Spleen (tissue), 7 donors: ENCODE data around the gene TRIM7.

Source experiments
- CTCF ChIP-seq, 11 experiments: fragments of 200-600 bp in 7 of 11; fragments of 450-650 bp in 4 of 11; sonication (generic) in 4 of 11; IDR thresholded peaks in 8 of 11; conservative IDR thresholded peaks in 3 of 11; 1 replicate in 7 of 11; 2 replicates in 4 of 11; pipeline versions ENCODE4 v1.4.0 to v1.8.0; 2016 to 2021; ENCODE audit warnings: antibody characterized with exemption in 11 of 11, inconsistent platforms in 4 of 11, mild to moderate bottlenecking in 1 of 11
- POLR2A ChIP-seq, 3 donors: fragments of 450-650 bp; IDR thresholded peaks; one replicate each; pipeline ENCODE4 v1.5.1; 2017; ENCODE audit warnings: antibody characterized with exemption in 3 of 3, mild to moderate bottlenecking in 1 of 3
- donor health status: DM: no; HTN: no; CAD: no; lungs with moderate emphysema.
- donor health status: DM: no; HTN: no; CAD: no.
- donor health status: DM: no; HTN: no; CAD: no.

- no peak for TF ChIP-seq POLR2A (IDR thresholded peaks at IDR 0.05)
- TF ChIP-seq CTCF (IDR thresholded peaks at IDR 0.05 in 8 of 11, conservative IDR thresholded peaks at IDR 0.05 in 3 of 11): no peak
These were observed 43.3 kb downstream of the TRIM7 start for GRCh38 chr5:181161534-181162175.
